ENCODE data around the gene MIA.
"Not testable (repeated sequence)": the region's sequence is repeated elsewhere in the genome, so short reads cannot be mapped to it uniquely, and the experiment has no call there.

MIA gene

GRCh38 chr19:40774916-40775631, at the start of gene MIA:
Gene MIA (plus strand): TSS chr19:40775521. CDS start chr19:40775543, 22 bp downstream.
- DNase-seq (ENCODE audit: low spot score): no peak

- DNase-seq (ENCODE audit: low spot score): no peak
These were observed 49.0 kb upstream of the MIA start for GRCh38 chr19:40726279-40726678.

- DNase-seq (ENCODE audit: low spot score): not testable (repeated sequence)
These were observed 45.3 kb upstream of the MIA start for GRCh38 chr19:40730065-40730464.

- DNase-seq (ENCODE audit: low spot score): not testable (repeated sequence)
These were observed 43.0 kb upstream of the MIA start for GRCh38 chr19:40732304-40732703.

GRCh38 chr19:40733149-40733548, 42.2 kb upstream of the MIA start:
- DNase-seq (ENCODE audit: low spot score): no peak

- DNase-seq (ENCODE audit: low spot score): no peak
These were observed 40.1 kb upstream of the MIA start for GRCh38 chr19:40735013-40735771.

GRCh38 chr19:40736661-40737060, 38.7 kb upstream of the MIA start:
- DNase-seq (ENCODE audit: low spot score): no peak

GRCh38 chr19:40737102-40737644, 38.1 kb upstream of the MIA start:
- DNase-seq (ENCODE audit: low spot score): no peak

GRCh38 chr19:40739030-40739839, 36.1 kb upstream of the MIA start:
- DNase-seq (ENCODE audit: low spot score): no peak

- DNase-seq (ENCODE audit: low spot score): no peak
These were observed 35.2 kb upstream of the MIA start for GRCh38 chr19:40739871-40740703.

- no peak for DNase-seq (ENCODE audit: low spot score)
These were observed 34.6 kb upstream of the MIA start for GRCh38 chr19:40740747-40741146.

- DNase-seq (ENCODE audit: low spot score): no peak
These were observed 33.6 kb upstream of the MIA start for GRCh38 chr19:40741527-40742390.

GRCh38 chr19:40742477-40742876, 32.8 kb upstream of the MIA start:
- DNase-seq (ENCODE audit: low spot score): no peak

- DNase-seq (ENCODE audit: low spot score): no peak
These were observed 32.4 kb upstream of the MIA start for GRCh38 chr19:40742886-40743285.

GRCh38 chr19:40743926-40744325, 31.4 kb upstream of the MIA start:
- no peak for DNase-seq (ENCODE audit: low spot score)

- DNase-seq (ENCODE audit: low spot score): no peak
These were observed 30.5 kb upstream of the MIA start for GRCh38 chr19:40744554-40745401.

GRCh38 chr19:40745402-40745780, 29.9 kb upstream of the MIA start:
- DNase-seq (ENCODE audit: low spot score): no peak

- no peak for DNase-seq (ENCODE audit: low spot score)
These were observed 27.8 kb upstream of the MIA start for GRCh38 chr19:40747536-40747935.

GRCh38 chr19:40750058-40750873, 25.1 kb upstream of the MIA start, which contains the start of gene ACTMAP:
Gene ACTMAP (minus strand): TSS chr19:40750477. CDS start chr19:40749803, 674 bp downstream.
- DNase-seq (ENCODE audit: low spot score): peak; percentile 99

All from germinal center (tissue), 1 donor.